C4-2B (cell line): ENCODE results near the gene PRPSAP2.

Source experiments
- CTCF ChIP-seq: fragments of 450-650 bp; conservative IDR thresholded peaks from 2 replicates; pipeline ENCODE4 v1.5.1; 2017; ENCODE audit warnings: mild to moderate bottlenecking
- ZFX ChIP-seq: fragments of 450-650 bp; IDR thresholded peaks from 2 replicates; pipeline ENCODE4 v1.6.1; 2017

GRCh38 chr17:18917506-18918032, 59.6 kb downstream of the PRPSAP2 start:
- no peak for TF ChIP-seq CTCF
- TF ChIP-seq ZFX, result no peak
